ENCODE results near the gene KIF22.
A peak's percentile ranks its signal among the peaks of the same experiment; 100 is the strongest.
"Not testable (repeated sequence)": the region's sequence is repeated elsewhere in the genome, so short reads cannot be mapped to it uniquely, and the experiment has no call there.

Gene KIF22

DNA sequence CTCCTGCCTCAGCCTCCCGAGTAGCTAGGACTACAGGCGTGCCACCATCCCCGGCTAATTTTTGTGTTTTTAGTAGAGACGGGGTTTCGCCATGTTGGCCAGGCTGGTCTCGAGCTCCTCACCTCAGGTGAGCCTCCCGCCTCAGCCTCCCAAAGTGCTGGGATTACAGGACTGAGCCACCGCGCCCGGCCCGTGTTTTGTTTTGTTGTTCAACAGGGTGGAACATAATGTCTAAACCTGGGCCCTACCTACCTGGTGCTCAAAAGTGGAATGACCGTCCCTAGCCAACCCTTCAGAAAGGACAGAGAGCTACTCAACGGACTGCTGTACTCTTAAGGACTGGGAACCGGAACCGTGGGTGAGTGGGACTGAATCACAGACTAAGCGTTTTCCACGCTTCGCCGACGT, 772 bp upstream of the KIF22 start:
- TF ChIP-seq, protein P1, sequence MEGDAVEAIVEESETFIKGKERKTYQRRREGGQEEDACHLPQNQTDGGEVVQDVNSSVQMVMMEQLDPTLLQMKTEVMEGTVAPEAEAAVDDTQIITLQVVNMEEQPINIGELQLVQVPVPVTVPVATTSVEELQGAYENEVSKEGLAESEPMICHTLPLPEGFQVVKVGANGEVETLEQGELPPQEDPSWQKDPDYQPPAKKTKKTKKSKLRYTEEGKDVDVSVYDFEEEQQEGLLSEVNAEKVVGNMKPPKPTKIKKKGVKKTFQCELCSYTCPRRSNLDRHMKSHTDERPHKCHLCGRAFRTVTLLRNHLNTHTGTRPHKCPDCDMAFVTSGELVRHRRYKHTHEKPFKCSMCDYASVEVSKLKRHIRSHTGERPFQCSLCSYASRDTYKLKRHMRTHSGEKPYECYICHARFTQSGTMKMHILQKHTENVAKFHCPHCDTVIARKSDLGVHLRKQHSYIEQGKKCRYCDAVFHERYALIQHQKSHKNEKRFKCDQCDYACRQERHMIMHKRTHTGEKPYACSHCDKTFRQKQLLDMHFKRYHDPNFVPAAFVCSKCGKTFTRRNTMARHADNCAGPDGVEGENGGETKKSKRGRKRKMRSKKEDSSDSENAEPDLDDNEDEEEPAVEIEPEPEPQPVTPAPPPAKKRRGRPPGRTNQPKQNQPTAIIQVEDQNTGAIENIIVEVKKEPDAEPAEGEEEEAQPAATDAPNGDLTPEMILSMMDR (IDR thresholded peaks at IDR 0.05; ENCODE audit: poor library complexity, severe bottlenecking): no peak
- Histone ChIP-seq H3K36me3 (ENCODE audit: low read depth) (peaks cover 13% of the 10 kb centered on the region; the same call in 1 of the 2 replicates), H3K9me3 (ENCODE audit: severe bottlenecking) (no peaks in the 10 kb centered on the region), H3K27me3 (ENCODE audit: insufficient read depth, poor library complexity, severe bottlenecking) (no peaks in the 10 kb centered on the region), H3K4me1 (ENCODE audit: insufficient read depth, poor library complexity, severe bottlenecking) (peaks cover 3% of the 10 kb centered on the region), H3K27ac (ENCODE audit: poor library complexity, severe bottlenecking) (peak overlapping the region; percentile 44), H3K4me3 (ENCODE audit: severe bottlenecking) (peak overlapping the region; percentile 66)
- DNase-seq (ENCODE audit: low spot score): no peak
- no peak for ATAC-seq (ENCODE audit: low read depth)

DNA sequence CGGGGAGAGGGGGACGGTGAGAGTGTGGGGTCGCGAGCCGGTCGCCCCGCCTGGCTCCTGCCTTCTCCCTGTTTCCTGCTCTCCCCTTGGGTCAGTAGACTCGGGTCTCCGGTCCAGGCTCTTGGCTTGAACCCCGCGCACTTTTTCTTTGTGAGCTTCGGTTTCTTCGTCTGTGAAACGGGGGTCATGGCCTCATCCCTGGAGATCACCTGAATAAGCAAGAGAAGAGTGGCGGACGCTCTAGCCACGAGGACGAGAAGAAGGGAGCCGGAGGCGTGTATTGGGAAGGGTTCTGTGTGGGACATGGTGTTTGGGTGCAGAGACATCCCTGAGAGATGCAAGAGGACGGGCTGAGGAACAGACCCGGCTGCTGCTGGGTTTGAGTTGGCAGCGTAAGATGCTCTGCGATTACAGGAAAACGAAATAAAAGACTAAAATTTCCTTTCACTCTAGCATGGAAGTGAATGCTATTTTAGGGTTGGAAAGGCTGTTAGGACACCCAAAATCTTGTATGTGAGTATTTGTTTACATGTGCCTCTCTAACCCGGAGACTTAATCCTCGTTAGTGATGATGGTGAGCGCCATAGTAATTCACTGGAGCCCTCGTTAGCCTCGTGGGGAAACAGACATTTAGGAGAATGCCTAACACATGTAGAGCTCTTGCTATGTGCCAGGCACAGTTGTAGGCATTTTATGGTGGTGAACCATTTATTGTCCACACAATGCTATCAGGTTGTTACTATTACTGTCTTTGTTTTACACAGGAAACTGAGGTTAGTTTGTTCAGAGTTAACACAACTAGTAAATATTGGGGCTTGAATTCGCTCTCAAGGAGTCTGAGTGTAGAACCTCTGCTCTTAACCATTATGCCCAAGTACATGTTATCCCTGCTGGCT, 646 bp downstream of the KIF22 start:
- H3K27ac ChIP-seq (ENCODE audit: poor library complexity, severe bottlenecking): peak overlapping the region; percentile 44
- no peaks in the 10 kb centered on the region for H3K27me3 ChIP-seq (ENCODE audit: insufficient read depth, poor library complexity, severe bottlenecking)
- no peaks in the 10 kb centered on the region for H3K9me3 ChIP-seq (ENCODE audit: severe bottlenecking)
- TF ChIP-seq, protein P1 (IDR thresholded peaks at IDR 0.05; ENCODE audit: poor library complexity, severe bottlenecking): no peak
- peaks cover 23% of the 10 kb centered on the region for H3K36me3 ChIP-seq (ENCODE audit: low read depth)
- peak overlapping the region; percentile 66 for H3K4me3 ChIP-seq (ENCODE audit: severe bottlenecking)
- peak; percentile 24 for ATAC-seq (ENCODE audit: low read depth)
- no peak for DNase-seq (ENCODE audit: low spot score)
- H3K4me1 ChIP-seq (ENCODE audit: insufficient read depth, poor library complexity, severe bottlenecking): peaks cover 3% of the 10 kb centered on the region

- peaks cover 30% of the 10 kb centered on the region for H3K36me3 ChIP-seq (ENCODE audit: low read depth)
- H3K9me3 ChIP-seq (ENCODE audit: severe bottlenecking): no peaks in the 10 kb centered on the region
- TF ChIP-seq, protein P1 (IDR thresholded peaks at IDR 0.05; ENCODE audit: poor library complexity, severe bottlenecking): no peak
- no peak for ATAC-seq (ENCODE audit: low read depth)
- H3K4me3 ChIP-seq (ENCODE audit: severe bottlenecking): peak overlapping the region; percentile 66
- no peak for DNase-seq (ENCODE audit: low spot score)
- no peaks in the 10 kb centered on the region for H3K27me3 ChIP-seq (ENCODE audit: insufficient read depth, poor library complexity, severe bottlenecking)
- peak overlapping the region; percentile 44 for H3K27ac ChIP-seq (ENCODE audit: poor library complexity, severe bottlenecking)
- H3K4me1 ChIP-seq (ENCODE audit: insufficient read depth, poor library complexity, severe bottlenecking): peaks cover 3% of the 10 kb centered on the region
Measured at GRCh38 chr16:29791845-29792807, 1.6 kb downstream of the KIF22 start.

DNA sequence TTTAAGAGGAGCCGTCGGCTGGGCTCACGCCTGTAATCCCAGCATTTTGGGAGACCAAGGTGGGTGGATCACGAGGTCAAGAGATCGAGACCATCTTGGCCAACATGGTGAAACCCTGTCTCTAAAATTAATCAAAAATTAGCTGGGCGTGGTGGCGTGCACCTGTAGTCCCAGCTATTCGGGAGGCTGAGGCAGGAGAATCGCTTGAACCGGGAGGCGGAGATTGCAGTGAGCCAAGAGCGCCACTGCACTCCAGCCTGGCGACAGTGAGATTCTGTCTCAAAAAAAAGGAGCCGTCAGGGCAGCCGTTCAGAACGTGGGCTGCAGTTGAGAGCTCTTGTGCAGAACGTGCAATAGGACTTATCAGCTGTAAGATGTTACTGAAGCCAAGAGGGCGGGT, 2.6 kb downstream of the KIF22 start:
- not testable (repeated sequence) for H3K27ac ChIP-seq (ENCODE audit: poor library complexity, severe bottlenecking); DNase-seq (ENCODE audit: low spot score); H3K4me1 ChIP-seq (ENCODE audit: insufficient read depth, poor library complexity, severe bottlenecking); H3K27me3 ChIP-seq (ENCODE audit: insufficient read depth, poor library complexity, severe bottlenecking); H3K4me3 ChIP-seq (ENCODE audit: severe bottlenecking); ATAC-seq (ENCODE audit: low read depth); H3K9me3 ChIP-seq (ENCODE audit: severe bottlenecking)
- peaks cover 40% of the 10 kb centered on the region for H3K36me3 ChIP-seq (ENCODE audit: low read depth)

- Histone ChIP-seq H3K4me1 (ENCODE audit: insufficient read depth, poor library complexity, severe bottlenecking) (peaks cover 3% of the 10 kb centered on the region), H3K4me3 (ENCODE audit: severe bottlenecking) (no peak overlapping the region), H3K27ac (ENCODE audit: poor library complexity, severe bottlenecking) (no peak overlapping the region), H3K27me3 (ENCODE audit: insufficient read depth, poor library complexity, severe bottlenecking) (no peaks in the 10 kb centered on the region), H3K36me3 (ENCODE audit: low read depth) (peaks cover 51% of the 10 kb centered on the region), H3K9me3 (ENCODE audit: severe bottlenecking) (no peaks in the 10 kb centered on the region)
- DNase-seq (ENCODE audit: low spot score): no peak
- no peak for ATAC-seq (ENCODE audit: low read depth)
- TF ChIP-seq, protein P1 (IDR thresholded peaks at IDR 0.05; ENCODE audit: poor library complexity, severe bottlenecking): no peak
Measured at GRCh38 chr16:29794231-29794710, 3.7 kb downstream of the KIF22 start.

Measured in RWPE2 (cell line).